AG04450 (cell line): ENCODE data around the gene OLFML1. TPM values are rescaled to one million over a fixed set of nuclear protein-coding genes. Genes with fewer than 3 reads are reported as not detected.

Experiments
- CTCF ChIA-PET: fragments of 300-600, 350-600 bp; formaldehyde crosslinking; extraction: SDS; loops from one replicate; lab custom pipeline; 2022; ENCODE audit warnings: antibody characterized with exemption, inconsistent platforms; lab: Charles Lee
- POLR2A ChIA-PET: fragments of 350-600 bp; formaldehyde crosslinking; extraction: SDS; loops from one replicate; lab custom pipeline; 2021; ENCODE audit warnings: antibody characterized with exemption, inconsistent platforms; lab: Yijun Ruan, JAX
- DNase-seq: peaks from one replicate; pipeline ENCODE4 v3.0.0-alpha.2; 2011; ENCODE audit warnings: low read depth, low spot score
- H3K27ac ChIP-seq: one replicate; pipeline ENCODE4 v1.5.1; 2012; ENCODE audit warnings: low read depth, low read length, control low read depth
- H3K27me3 ChIP-seq: one replicate; pipeline ENCODE4 v1.6.0; 2012; ENCODE audit warnings: low read length; ENCODE audit not compliant: control insufficient read depth, insufficient read depth
- H3K4me3 ChIP-seq: 2 replicates; pipeline ENCODE4 v1.5.1; 2011; ENCODE audit warnings: mild to moderate bottlenecking, low read depth, low read length, control low read depth
- H3K9me3 ChIP-seq: 2 replicates; pipeline ENCODE4 v1.5.1; 2012; ENCODE audit warnings: low read length; ENCODE audit not compliant: control insufficient read depth, insufficient read depth
- polyA plus RNA-seq: library from polyadenylated mRNA; depleted of rRNA; stranded (reverse); fragments of >200 nt; gene quantifications from 2 replicates; pipeline ENCODE4 v1.2.3, GENCODE V29; 2011; rRNA removed
- TF ChIP-seq, protein P1 (sequence below): IDR thresholded peaks from 2 replicates; pipeline ENCODE4 v1.5.1; 2011; ENCODE audit warnings: low read depth, low read length, control low read depth, inconsistent platforms

OLFML1 gene
- polyA plus RNA-seq, 1 experiment = 0.21 TPM

DNA sequence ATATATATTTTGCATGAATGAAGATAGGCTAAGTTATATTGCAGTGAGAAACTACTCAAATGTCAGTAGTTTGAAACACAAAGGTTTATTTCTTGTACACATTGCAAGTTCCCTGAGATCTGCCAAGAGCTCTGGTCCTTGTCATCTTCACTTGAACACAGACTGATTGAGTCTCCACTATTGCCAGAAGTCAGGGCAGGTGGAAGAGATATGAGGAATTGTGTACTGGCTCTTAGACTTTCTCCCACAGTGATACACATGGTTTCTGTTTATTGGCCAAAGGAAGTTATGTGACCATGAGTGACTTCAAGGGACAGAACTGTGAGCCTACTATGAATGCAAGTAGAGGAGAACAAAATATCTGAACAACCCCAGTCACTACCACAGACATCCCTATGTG is 72.7 kb downstream of the OLFML1 start:
- CTCF ChIA-PET = interaction anchor here (0.9 kb wide), 1 partner anchor 14 kb away, joined by 3 read pairs; no protein-coding TSS in a partner anchor
- POLR2A ChIA-PET = no interaction called here
- H3K27me3 ChIP-seq = no peaks in the 10 kb centered on the region
- TF ChIP-seq, protein P1, sequence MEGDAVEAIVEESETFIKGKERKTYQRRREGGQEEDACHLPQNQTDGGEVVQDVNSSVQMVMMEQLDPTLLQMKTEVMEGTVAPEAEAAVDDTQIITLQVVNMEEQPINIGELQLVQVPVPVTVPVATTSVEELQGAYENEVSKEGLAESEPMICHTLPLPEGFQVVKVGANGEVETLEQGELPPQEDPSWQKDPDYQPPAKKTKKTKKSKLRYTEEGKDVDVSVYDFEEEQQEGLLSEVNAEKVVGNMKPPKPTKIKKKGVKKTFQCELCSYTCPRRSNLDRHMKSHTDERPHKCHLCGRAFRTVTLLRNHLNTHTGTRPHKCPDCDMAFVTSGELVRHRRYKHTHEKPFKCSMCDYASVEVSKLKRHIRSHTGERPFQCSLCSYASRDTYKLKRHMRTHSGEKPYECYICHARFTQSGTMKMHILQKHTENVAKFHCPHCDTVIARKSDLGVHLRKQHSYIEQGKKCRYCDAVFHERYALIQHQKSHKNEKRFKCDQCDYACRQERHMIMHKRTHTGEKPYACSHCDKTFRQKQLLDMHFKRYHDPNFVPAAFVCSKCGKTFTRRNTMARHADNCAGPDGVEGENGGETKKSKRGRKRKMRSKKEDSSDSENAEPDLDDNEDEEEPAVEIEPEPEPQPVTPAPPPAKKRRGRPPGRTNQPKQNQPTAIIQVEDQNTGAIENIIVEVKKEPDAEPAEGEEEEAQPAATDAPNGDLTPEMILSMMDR = no peak
- no peaks in the 10 kb centered on the region for H3K9me3 ChIP-seq
- DNase-seq = no peak
- no peak overlapping the region for H3K4me3 ChIP-seq
- H3K27ac ChIP-seq = no peak overlapping the region

DNA sequence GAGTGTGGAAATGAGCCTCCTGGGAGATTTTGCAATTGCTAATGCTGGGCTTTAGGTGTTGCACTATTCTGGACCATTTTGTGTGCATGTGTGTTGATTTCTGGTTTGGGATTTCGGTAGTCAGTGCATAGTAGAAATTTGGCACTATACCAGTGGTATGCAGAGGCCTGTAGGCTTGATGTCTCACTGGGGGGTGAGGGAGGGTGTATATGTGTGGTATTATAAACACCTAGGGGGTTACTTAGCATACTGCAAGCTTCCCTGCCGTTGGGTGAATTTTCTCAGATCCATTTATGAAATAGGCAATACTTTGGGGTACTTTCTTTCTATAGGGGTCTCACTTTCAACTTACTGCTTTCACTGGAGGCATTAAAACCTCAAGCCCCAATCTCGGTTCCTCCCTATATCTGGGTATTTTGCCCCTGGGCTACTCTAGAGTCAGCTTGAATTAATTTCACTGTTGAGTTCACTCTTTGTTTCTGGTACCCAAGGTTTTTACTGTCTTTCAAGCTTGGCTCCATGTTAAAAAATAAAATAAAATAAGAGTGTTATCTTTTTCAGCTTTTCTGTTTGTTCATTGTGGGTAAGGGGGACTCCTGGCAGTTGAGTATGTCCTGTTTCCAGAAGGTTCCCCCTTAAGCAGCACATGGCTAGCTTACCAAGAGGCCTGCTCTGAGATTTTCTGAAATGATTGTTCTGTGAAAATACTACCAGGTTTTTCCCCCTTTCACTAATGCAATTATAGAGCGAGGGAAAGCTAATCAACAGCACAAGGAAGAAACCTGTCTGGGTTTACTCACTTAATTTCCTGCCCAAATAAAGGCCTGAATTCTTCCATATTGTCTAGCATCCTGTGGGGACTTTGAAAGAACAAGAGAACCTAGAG is 74.3 kb downstream of the OLFML1 start:
- Histone ChIP-seq H3K27ac (no peak overlapping the region), H3K4me3 (no peak overlapping the region), H3K27me3 (no peaks in the 10 kb centered on the region), H3K9me3 (no peaks in the 10 kb centered on the region)
- no peak for DNase-seq
- ChIA-PET CTCF (interaction anchor here (1.5 to 4.5 kb wide), 2 partner anchors 12 to 46 kb away, joined by 4 to 38 read pairs; partner anchors contain the start of gene PPFIBP2), POLR2A (no interaction called here)
- TF ChIP-seq, protein P1 = no peak

Other genes with a start within 250 kb of the OLFML1 start
- not detected in 2 replicates for gene SYT9, start 233.6 kb upstream of the OLFML1 start, polyA plus RNA-seq
- 4.1 and 7.0 TPM in 2 replicates for gene PPFIBP2, start 28.5 kb downstream of the OLFML1 start, polyA plus RNA-seq
- gene CYB5R2, start 188.0 kb downstream of the OLFML1 start, polyA plus RNA-seq = 7.3 and 7.4 TPM in 2 replicates
- gene OVCH2, start 221.0 kb downstream of the OLFML1 start, polyA plus RNA-seq = 0.10 and 0.47 TPM in 2 replicates